ENCODE measurements around the gene CLEC20A.

- TF ChIP-seq, protein P1, sequence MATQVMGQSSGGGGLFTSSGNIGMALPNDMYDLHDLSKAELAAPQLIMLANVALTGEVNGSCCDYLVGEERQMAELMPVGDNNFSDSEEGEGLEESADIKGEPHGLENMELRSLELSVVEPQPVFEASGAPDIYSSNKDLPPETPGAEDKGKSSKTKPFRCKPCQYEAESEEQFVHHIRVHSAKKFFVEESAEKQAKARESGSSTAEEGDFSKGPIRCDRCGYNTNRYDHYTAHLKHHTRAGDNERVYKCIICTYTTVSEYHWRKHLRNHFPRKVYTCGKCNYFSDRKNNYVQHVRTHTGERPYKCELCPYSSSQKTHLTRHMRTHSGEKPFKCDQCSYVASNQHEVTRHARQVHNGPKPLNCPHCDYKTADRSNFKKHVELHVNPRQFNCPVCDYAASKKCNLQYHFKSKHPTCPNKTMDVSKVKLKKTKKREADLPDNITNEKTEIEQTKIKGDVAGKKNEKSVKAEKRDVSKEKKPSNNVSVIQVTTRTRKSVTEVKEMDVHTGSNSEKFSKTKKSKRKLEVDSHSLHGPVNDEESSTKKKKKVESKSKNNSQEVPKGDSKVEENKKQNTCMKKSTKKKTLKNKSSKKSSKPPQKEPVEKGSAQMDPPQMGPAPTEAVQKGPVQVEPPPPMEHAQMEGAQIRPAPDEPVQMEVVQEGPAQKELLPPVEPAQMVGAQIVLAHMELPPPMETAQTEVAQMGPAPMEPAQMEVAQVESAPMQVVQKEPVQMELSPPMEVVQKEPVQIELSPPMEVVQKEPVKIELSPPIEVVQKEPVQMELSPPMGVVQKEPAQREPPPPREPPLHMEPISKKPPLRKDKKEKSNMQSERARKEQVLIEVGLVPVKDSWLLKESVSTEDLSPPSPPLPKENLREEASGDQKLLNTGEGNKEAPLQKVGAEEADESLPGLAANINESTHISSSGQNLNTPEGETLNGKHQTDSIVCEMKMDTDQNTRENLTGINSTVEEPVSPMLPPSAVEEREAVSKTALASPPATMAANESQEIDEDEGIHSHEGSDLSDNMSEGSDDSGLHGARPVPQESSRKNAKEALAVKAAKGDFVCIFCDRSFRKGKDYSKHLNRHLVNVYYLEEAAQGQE (IDR thresholded peaks at IDR 0.05; ENCODE audit: insufficient read depth in 1 of 2, low read depth in 2 of 2, low read length in 2 of 2), result no peak
- no peak for TF ChIP-seq POLR2AphosphoS5 (IDR thresholded peaks at IDR 0.05; ENCODE audit: low read depth, low read length)
- no peak for TF ChIP-seq SIN3A (IDR thresholded peaks at IDR 0.05; ENCODE audit: borderline replicate concordance, insufficient read depth, low read length)
- TF ChIP-seq TAF1 (IDR thresholded peaks at IDR 0.05; ENCODE audit: borderline replicate concordance, insufficient read depth, low read length), result no peak
Measured at GRCh38 chr1:178438432-178438831, 58.3 kb downstream of the CLEC20A start.

Measured in PFSK-1 (cell line).